Measurements from ENCODE around the gene PHAF1. TPM values are rescaled to one million over a fixed set of nuclear protein-coding genes. Genes with fewer than 3 reads are reported as not detected.

Gene PHAF1
- total RNA-seq, 2 experiments from 2014 or later, result 12.7 to 14.0 TPM

GRCh38 chr16:67182288-67182687 is 72.5 kb downstream of the PHAF1 start:
- no peaks in the 10 kb centered on the region for H3K9me3 Mint-ChIP-seq (ENCODE audit: low read depth)
- POLR2A ChIA-PET, result interaction anchor here (1.5 kb wide), 1 partner anchor 19 kb away, joined by 3 read pairs; no protein-coding TSS in a partner anchor
- intact Hi-C loops (cut with DNase I, micrococcal nuclease), result loop anchor here in 1 of 2 experiments (2.0 to 10.0 kb wide), 2 partner anchors 299 to 903 kb away; partner anchors contain the start of genes ATP6V0D1 and NFATC3
- ATAC-seq (no peak), DNase-seq (no peak)
- H3K4me3 Mint-ChIP-seq, result no peak overlapping the region
- no peak overlapping the region for H3K27ac Mint-ChIP-seq
- peaks cover 23% of the 10 kb centered on the region for H3K4me1 Mint-ChIP-seq
- H3K36me3 Mint-ChIP-seq (ENCODE audit: low read depth), result peaks cover 2% of the 10 kb centered on the region
- CTCF ChIA-PET, result interaction anchor here (0.9 to 2.3 kb wide), 5 partner anchors 19 to 164 kb away, joined by 3 to 9 read pairs (median 7); no protein-coding TSS in a partner anchor
- H3K27me3 Mint-ChIP-seq, result peaks cover 18% of the 10 kb centered on the region

- H3K4me3 Mint-ChIP-seq, result no peak overlapping the region
- DNase-seq (no peak), ATAC-seq (no peak)
- intact Hi-C loops (cut with DNase I, micrococcal nuclease), result loop anchor here (1.0 to 10.0 kb wide), 8 partner anchors 9 to 902 kb away; partner anchors contain the start of genes E2F4 (in 2 of the 2), FBXL8 (in 2 of the 2), TRADD (in 2 of the 2) and ATP6V0D1 (in 1 of the 2)
- H3K9me3 Mint-ChIP-seq (ENCODE audit: low read depth), result no peaks in the 10 kb centered on the region
- H3K36me3 Mint-ChIP-seq (ENCODE audit: low read depth), result peaks cover 2% of the 10 kb centered on the region
- H3K4me1 Mint-ChIP-seq, result peaks cover 19% of the 10 kb centered on the region
- ChIA-PET POLR2A (interaction anchor here (1.5 kb wide), 1 partner anchor 20 kb away, joined by 3 read pairs; no protein-coding TSS in a partner anchor), CTCF (interaction anchor here (1.1 to 2.3 kb wide), 5 partner anchors 20 to 230 kb away, joined by 3 to 9 read pairs (median 7); no protein-coding TSS in a partner anchor)
- peaks cover 11% of the 10 kb centered on the region for H3K27me3 Mint-ChIP-seq
- no peak overlapping the region for H3K27ac Mint-ChIP-seq
Measured at GRCh38 chr16:67183284-67183626, 73.5 kb downstream of the PHAF1 start.

- POLR2A ChIA-PET, result interaction anchor here (1.4 kb wide), 1 partner anchor 23 kb away, joined by 3 read pairs; no protein-coding TSS in a partner anchor
- Mint-ChIP-seq H3K4me1 (peaks cover 14% of the 10 kb centered on the region), H3K9me3 (ENCODE audit: low read depth) (no peaks in the 10 kb centered on the region), H3K27ac (no peak within 1 kb of the TSS), H3K27me3 (peaks cover 9% of the 10 kb centered on the region), H3K4me3 (no peak within 1 kb of the TSS), H3K36me3 (ENCODE audit: low read depth) (peaks cover 2% of the 10 kb centered on the region)
- CTCF ChIA-PET, result interaction anchor here (0.6 to 2.3 kb wide), 19 partner anchors 7 to 1985 kb away, joined by 3 to 18 read pairs (median 5); partner anchors contain the start of genes FBXL8, NOL3 and TRADD
- intact Hi-C loops (cut with DNase I, micrococcal nuclease), result loop anchor here (1.0 to 10.0 kb wide), 11 partner anchors 8 to 901 kb away; partner anchors contain the start of genes E2F4 (in 2 of the 2), FBXL8 (in 2 of the 2), TRADD (in 2 of the 2) and ATP6V0D1 (in 1 of the 2)
- DNase-seq (peak; percentile 96), ATAC-seq (peak; percentile 97)
Measured at GRCh38 chr16:67183627-67184452, 74.1 kb downstream of the PHAF1 start, which contains the start of gene MATCAP1. MATCAP1 (minus strand) TSS chr16:67183963; CDS start chr16:67180610, 3,353 bp downstream.

- no peak overlapping the region for H3K4me3 Mint-ChIP-seq
- CTCF ChIA-PET, result interaction anchor here (0.6 to 2.2 kb wide), 28 partner anchors 8 to 1986 kb away, joined by 3 to 18 read pairs (median 4); partner anchors contain the start of genes FBXL8, FHOD1, NOL3 and TRADD
Measured at GRCh38 chr16:67184453-67184994, 74.8 kb downstream of the PHAF1 start.

GRCh38 chr16:67184995-67185650 is 75.4 kb downstream of the PHAF1 start:
- Mint-ChIP-seq H3K27me3 (peaks cover 6% of the 10 kb centered on the region), H3K27ac (no peak overlapping the region), H3K4me3 (no peak overlapping the region), H3K9me3 (ENCODE audit: low read depth) (no peaks in the 10 kb centered on the region), H3K36me3 (ENCODE audit: low read depth) (no peaks in the 10 kb centered on the region), H3K4me1 (peaks cover 13% of the 10 kb centered on the region)
- ChIA-PET CTCF (interaction anchor here (0.6 to 2.2 kb wide), 27 partner anchors 8 to 1987 kb away, joined by 3 to 18 read pairs (median 4); partner anchors contain the start of genes FBXL8, FHOD1, NOL3 and TRADD), POLR2A (interaction anchor here (0.6 to 1.4 kb wide), 3 partner anchors 9 to 167 kb away, joined by 3 to 4 read pairs (median 3); no protein-coding TSS in a partner anchor)
- ATAC-seq, result peak; percentile 24
- peak; percentile 93 for DNase-seq
- intact Hi-C loops (cut with DNase I, micrococcal nuclease), result loop anchor here (1.0 to 10.0 kb wide), 8 partner anchors 156 to 900 kb away; partner anchors contain the start of genes CBFB (in 1 of the 2), CTCF (in 1 of the 2) and NFATC3 (in 1 of the 2)

More at GRCh38 chr16:67184453-67184994, 74.8 kb downstream of the PHAF1 start:
- intact Hi-C loops (cut with DNase I, micrococcal nuclease), result loop anchor here in 1 of 2 experiments (2.0 to 10.0 kb wide), 4 partner anchors 156 to 900 kb away; partner anchors contain the start of genes CBFB, CTCF and NFATC3
- peaks cover 6% of the 10 kb centered on the region for H3K27me3 Mint-ChIP-seq
- POLR2A ChIA-PET, result interaction anchor here (1.3 to 1.4 kb wide), 2 partner anchors 24 to 166 kb away, joined by 3 to 4 read pairs; no protein-coding TSS in a partner anchor
- ATAC-seq (no peak), DNase-seq (no peak)
- no peaks in the 10 kb centered on the region for H3K36me3 Mint-ChIP-seq (ENCODE audit: low read depth)
- H3K9me3 Mint-ChIP-seq (ENCODE audit: low read depth), result no peaks in the 10 kb centered on the region
- H3K4me1 Mint-ChIP-seq, result peaks cover 13% of the 10 kb centered on the region
- no peak overlapping the region for H3K27ac Mint-ChIP-seq

GRCh38 chr16:67185651-67186134 is 76.0 kb downstream of the PHAF1 start:
- H3K27ac Mint-ChIP-seq, result no peak overlapping the region
- peaks cover 13% of the 10 kb centered on the region for H3K4me1 Mint-ChIP-seq
- H3K9me3 Mint-ChIP-seq (ENCODE audit: low read depth), result no peaks in the 10 kb centered on the region
- ATAC-seq, result no peak
- H3K4me3 Mint-ChIP-seq, result no peak overlapping the region
- POLR2A ChIA-PET, result interaction anchor here (0.6 to 1.4 kb wide), 3 partner anchors 9 to 168 kb away, joined by 3 to 4 read pairs (median 3); no protein-coding TSS in a partner anchor
- no peaks in the 10 kb centered on the region for H3K36me3 Mint-ChIP-seq (ENCODE audit: low read depth)
- CTCF ChIA-PET, result interaction anchor here (0.7 to 2.2 kb wide), 21 partner anchors 9 to 253 kb away, joined by 3 to 18 read pairs (median 5); partner anchors contain the start of genes FHOD1 and NOL3
- no peak for DNase-seq
- intact Hi-C loops (cut with DNase I, micrococcal nuclease), result loop anchor here (1.0 to 10.0 kb wide), 8 partner anchors 157 to 899 kb away; partner anchors contain the start of genes CBFB (in 1 of the 2), CTCF (in 1 of the 2) and NFATC3 (in 1 of the 2)
- H3K27me3 Mint-ChIP-seq, result peaks cover 6% of the 10 kb centered on the region

- Mint-ChIP-seq H3K4me3 (no peak overlapping the region), H3K4me1 (peaks cover 16% of the 10 kb centered on the region), H3K9me3 (ENCODE audit: low read depth) (no peaks in the 10 kb centered on the region), H3K27me3 (peaks cover 6% of the 10 kb centered on the region), H3K27ac (no peak overlapping the region), H3K36me3 (ENCODE audit: low read depth) (no peaks in the 10 kb centered on the region)
- POLR2A ChIA-PET, result no interaction called here
- DNase-seq (no peak), ATAC-seq (no peak)
- CTCF ChIA-PET, result interaction anchor here (0.5 to 1.0 kb wide), 3 partner anchors 169 to 1057 kb away, joined by 3 to 4 read pairs (median 3); no protein-coding TSS in a partner anchor
- intact Hi-C loops (cut with DNase I, micrococcal nuclease), result loop anchor here in 1 of 2 experiments (10.0 kb wide), 1 partner anchor 898 kb away; the partner anchor contains the start of gene NFATC3
Measured at GRCh38 chr16:67186550-67186950, 76.8 kb downstream of the PHAF1 start.

- intact Hi-C loops (cut with DNase I, micrococcal nuclease), result loop anchor here in 1 of 2 experiments (10.0 kb wide), 1 partner anchor 897 kb away; the partner anchor contains the start of gene NFATC3
Measured at GRCh38 chr16:67187175-67187890, 77.6 kb downstream of the PHAF1 start.

GRCh38 chr16:67188323-67188722 is 78.6 kb downstream of the PHAF1 start:
- Mint-ChIP-seq H3K4me3 (no peak overlapping the region), H3K36me3 (ENCODE audit: low read depth) (peaks cover 5% of the 10 kb centered on the region), H3K27me3 (peaks cover 6% of the 10 kb centered on the region), H3K27ac (no peak overlapping the region), H3K4me1 (peaks cover 24% of the 10 kb centered on the region), H3K9me3 (ENCODE audit: low read depth) (no peaks in the 10 kb centered on the region)
- CTCF ChIA-PET, result interaction anchor here (0.6 to 1.6 kb wide), 2 partner anchors 171 to 239 kb away, joined by 3 to 5 read pairs; no protein-coding TSS in a partner anchor
- DNase-seq (no peak), ATAC-seq (no peak)
- intact Hi-C loops (cut with DNase I, micrococcal nuclease), result loop anchor here in 1 of 2 experiments (10.0 kb wide), 1 partner anchor 896 kb away; the partner anchor contains the start of gene NFATC3
- POLR2A ChIA-PET, result no interaction called here

More at GRCh38 chr16:67187175-67187890, 77.6 kb downstream of the PHAF1 start:
- H3K27me3 Mint-ChIP-seq, result peaks cover 6% of the 10 kb centered on the region
- H3K36me3 Mint-ChIP-seq (ENCODE audit: low read depth), result no peaks in the 10 kb centered on the region
- no peaks in the 10 kb centered on the region for H3K9me3 Mint-ChIP-seq (ENCODE audit: low read depth)
- POLR2A ChIA-PET, result no interaction called here
- H3K4me3 Mint-ChIP-seq, result no peak overlapping the region
- no peak overlapping the region for H3K27ac Mint-ChIP-seq
- no peak for DNase-seq
- CTCF ChIA-PET, result interaction anchor here (1.0 kb wide), 1 partner anchor 169 kb away, joined by 4 read pairs; no protein-coding TSS in a partner anchor
- peaks cover 18% of the 10 kb centered on the region for H3K4me1 Mint-ChIP-seq
- ATAC-seq, result no peak

Data from activated CD4-positive, alpha-beta T cell treated with anti-CD3 and anti-CD28 coated beads for 36 hours (primary cell).